A549 treated with ZK216348 at 1 μM for 4 hours (cell line): ENCODE results near the gene LRRC63. TPM values are rescaled to one million over a fixed set of nuclear protein-coding genes. Genes with fewer than 3 reads are reported as not detected.

Source experiments
- total RNA-seq: library from RNA; stranded (reverse); fragments of 200-300 nt; extraction: Qiagen RNA extraction; gene quantifications from 5 replicates; pipeline ENCODE4 v1.2.3, GENCODE V29; 2022; ENCODE audit warnings: low read depth

LRRC63 gene
- 0.13 TPM in 1 of 5 replicates, not detected in the others for total RNA-seq

GRCh38 chr13:46211483-46212351, at the start of gene LRRC63:
LRRC63 (plus strand) TSS chr13:46211928; CDS start chr13:46213035, 1,107 bp downstream.

GRCh38 chr13:46181840-46182490, 29.8 kb upstream of the LRRC63 start, which contains the start of gene LCP1:
LCP1 (minus strand) TSS chr13:46182177; CDS start chr13:46159662, 22,515 bp downstream.

Other genes with a start within 250 kb of the LRRC63 start
- 12.1 to 21.1 TPM (median 16.7 TPM) in 5 replicates for gene ZC3H13, start 159.2 kb upstream of the LRRC63 start, total RNA-seq
- 0.08 to 0.15 TPM in 2 of 5 replicates, not detected in the others for gene CPB2, start 106.9 kb upstream of the LRRC63 start, total RNA-seq
- 0.16 to 0.40 TPM (median 0.22 TPM) in 5 replicates for gene LCP1, start 29.8 kb upstream of the LRRC63 start, total RNA-seq
- gene RUBCNL, start 175.3 kb downstream of the LRRC63 start, total RNA-seq = 0.08 to 0.11 TPM (median 0.11 TPM) in 3 of 5 replicates, not detected in the others